Fibroblast of lung (primary cell): ENCODE data around the gene FKBP1C. TPM values are rescaled to one million over a fixed set of nuclear protein-coding genes. Genes with fewer than 3 reads are reported as not detected.

Source experiments
- DNase-seq, 2 donors: peaks; one replicate each; pipeline versions ENCODE4 v3.0.0 to v3.0.0-alpha.2; 2010; ENCODE audit warnings: low read depth in 2 of 2
- H2AFZ ChIP-seq: 2 replicates; pipeline ENCODE4 v1.5.1; 2012; ENCODE audit warnings: low read length, control low read depth, inconsistent platforms
- H3K27ac ChIP-seq: 2 replicates; pipeline ENCODE4 v1.5.1; 2011; ENCODE audit warnings: low read length, control low read depth; ENCODE audit not compliant: insufficient read depth
- H3K27me3 ChIP-seq: 2 replicates; pipeline ENCODE4 v1.5.1; 2011; ENCODE audit warnings: mild to moderate bottlenecking, low read length; ENCODE audit not compliant: control insufficient read depth, insufficient read depth
- H3K36me3 ChIP-seq: 2 replicates; pipeline ENCODE4 v1.5.1; 2011; ENCODE audit warnings: low read length; ENCODE audit not compliant: control insufficient read depth, insufficient read depth
- H3K4me1 ChIP-seq: 2 replicates; pipeline ENCODE4 v1.5.1; 2011; ENCODE audit warnings: low read length; ENCODE audit not compliant: control insufficient read depth, insufficient read depth; ENCODE audit errors: extremely low read depth
- H3K4me2 ChIP-seq: 2 replicates; pipeline ENCODE4 v1.5.1; 2011; ENCODE audit warnings: low read length, control low read depth; ENCODE audit not compliant: insufficient read depth; ENCODE audit errors: extremely low read depth
- H3K4me3 ChIP-seq, 4 experiments: fragments of 200-600 bp in 1 of 4; sonication (generic) in 1 of 4; replicated peaks in 1 of 4; 2 replicates each; pipeline ENCODE4 v1.5.1; 2011 to 2016; ENCODE audit warnings: low read length in 4 of 4, low read depth in 3 of 4, mild to moderate bottlenecking in 3 of 4, control low read depth in 2 of 4, inconsistent platforms in 1 of 4, mixed read lengths in 1 of 4; ENCODE audit not compliant: insufficient read depth in 1 of 4; ENCODE audit errors: control extremely low read depth in 1 of 4
- H3K79me2 ChIP-seq: 2 replicates; pipeline ENCODE4 v1.5.1; 2012; ENCODE audit warnings: mild to moderate bottlenecking, low read length, inconsistent platforms; ENCODE audit not compliant: control insufficient read depth, insufficient read depth
- H3K9ac ChIP-seq: 2 replicates; pipeline ENCODE4 v1.5.1; 2011; ENCODE audit warnings: mild to moderate bottlenecking, low read length, control low read depth; ENCODE audit not compliant: insufficient read depth
- H3K9me3 ChIP-seq: 2 replicates; pipeline ENCODE4 v1.5.1; 2012; ENCODE audit warnings: low read depth, low read length; ENCODE audit not compliant: control insufficient read depth, insufficient read depth
- H4K20me1 ChIP-seq: 2 replicates; pipeline ENCODE4 v1.5.1; 2011; ENCODE audit warnings: low read length; ENCODE audit not compliant: control insufficient read depth, insufficient read depth; ENCODE audit errors: extremely low read depth
- EZH2 ChIP-seq: IDR thresholded peaks from 2 replicates; pipeline ENCODE4 v1.5.1; 2012; ENCODE audit warnings: low read length, control low read depth, mild to moderate bottlenecking; ENCODE audit errors: missing control alignments
- polyA plus RNA-seq, 2 donors: library from polyadenylated mRNA; depleted of rRNA in 1 of 2; stranded (reverse) in 1 of 2; unstranded in 1 of 2; fragments of >200 nt; gene quantifications; 2 replicates each; pipeline ENCODE4 v1.2.1, GENCODE V29; 2011 to 2012; ENCODE audit warnings: missing spikeins in 1 of 2
- total RNA-seq: library from RNA; depleted of rRNA; stranded (reverse); fragments of >200 nt; gene quantifications from 2 replicates; pipeline ENCODE4 v1.2.1, GENCODE V29; 2014
- TF ChIP-seq, protein P1 (sequence below), 2 donors: IDR thresholded peaks in 1 of 2; conservative IDR thresholded peaks in 1 of 2; 1 replicate in 1 of 2; 2 replicates in 1 of 2; pipeline ENCODE4 v1.5.1; 2011 to 2012; ENCODE audit warnings: low read length in 2 of 2, control low read depth in 1 of 2, inconsistent platforms in 1 of 2, low read depth in 1 of 2, mild to moderate bottlenecking in 1 of 2

Gene FKBP1C
- total and polyA plus RNA-seq, 2 donors (not counting 1 experiment from before 2014, with no cell fraction given), result 0.99 to 1.5 TPM

GRCh38 chr6:63259153-63259552 is 47.9 kb downstream of the FKBP1C start:
- Histone ChIP-seq H2AFZ (no peak overlapping the region), H3K4me1 (no peaks in the 10 kb centered on the region)
- TF ChIP-seq EZH2, result no peak
- TF ChIP-seq, protein P1, sequence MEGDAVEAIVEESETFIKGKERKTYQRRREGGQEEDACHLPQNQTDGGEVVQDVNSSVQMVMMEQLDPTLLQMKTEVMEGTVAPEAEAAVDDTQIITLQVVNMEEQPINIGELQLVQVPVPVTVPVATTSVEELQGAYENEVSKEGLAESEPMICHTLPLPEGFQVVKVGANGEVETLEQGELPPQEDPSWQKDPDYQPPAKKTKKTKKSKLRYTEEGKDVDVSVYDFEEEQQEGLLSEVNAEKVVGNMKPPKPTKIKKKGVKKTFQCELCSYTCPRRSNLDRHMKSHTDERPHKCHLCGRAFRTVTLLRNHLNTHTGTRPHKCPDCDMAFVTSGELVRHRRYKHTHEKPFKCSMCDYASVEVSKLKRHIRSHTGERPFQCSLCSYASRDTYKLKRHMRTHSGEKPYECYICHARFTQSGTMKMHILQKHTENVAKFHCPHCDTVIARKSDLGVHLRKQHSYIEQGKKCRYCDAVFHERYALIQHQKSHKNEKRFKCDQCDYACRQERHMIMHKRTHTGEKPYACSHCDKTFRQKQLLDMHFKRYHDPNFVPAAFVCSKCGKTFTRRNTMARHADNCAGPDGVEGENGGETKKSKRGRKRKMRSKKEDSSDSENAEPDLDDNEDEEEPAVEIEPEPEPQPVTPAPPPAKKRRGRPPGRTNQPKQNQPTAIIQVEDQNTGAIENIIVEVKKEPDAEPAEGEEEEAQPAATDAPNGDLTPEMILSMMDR (conservative IDR thresholded peaks at IDR 0.05 in 1 of 2, IDR thresholded peaks at IDR 0.05 in 1 of 2; ENCODE audit: low read depth in 1 of 2, low read length in 2 of 2), result no peak

GRCh38 chr6:63261820-63262219 is 50.6 kb downstream of the FKBP1C start:
- H3K9me3 ChIP-seq, result no peaks in the 10 kb centered on the region
- no peaks in the 10 kb centered on the region for H3K4me1 ChIP-seq
- DNase-seq, result no peak
- TF ChIP-seq, protein P1 (conservative IDR thresholded peaks at IDR 0.05 in 1 of 2, IDR thresholded peaks at IDR 0.05 in 1 of 2; ENCODE audit: low read depth in 1 of 2, low read length in 2 of 2), result no peak
- TF ChIP-seq EZH2, result no peak
- H4K20me1 ChIP-seq, result no peaks in the 10 kb centered on the region
- H2AFZ ChIP-seq, result no peak overlapping the region
- no peaks in the 10 kb centered on the region for H3K27me3 ChIP-seq
- H3K36me3 ChIP-seq, result no peaks in the 10 kb centered on the region
- no peak overlapping the region for H3K27ac ChIP-seq
- no peak overlapping the region for H3K4me2 ChIP-seq
- H3K9ac ChIP-seq, result no peak overlapping the region
- no peaks in the 10 kb centered on the region for H3K79me2 ChIP-seq
- H3K4me3 ChIP-seq, result no peak overlapping the region

More at GRCh38 chr6:63259153-63259552, 47.9 kb downstream of the FKBP1C start:
- Histone ChIP-seq H3K27me3 (no peaks in the 10 kb centered on the region), H3K36me3 (no peaks in the 10 kb centered on the region), H3K27ac (no peak overlapping the region), H3K4me3 (no peak overlapping the region), H3K9me3 (no peaks in the 10 kb centered on the region), H3K79me2 (no peaks in the 10 kb centered on the region), H3K4me2 (no peak overlapping the region), H4K20me1 (no peaks in the 10 kb centered on the region), H3K9ac (no peak overlapping the region)
- DNase-seq, result no peak

Other genes starting within 250 kb of the FKBP1C start
- gene LGSN, start 108.5 kb downstream of the FKBP1C start, total RNA-seq, result under 0.01 TPM in 1 of 2 replicates, not detected in the other
- not detected in 2 replicates for gene LGSN, start 108.5 kb downstream of the FKBP1C start, polyA plus RNA-seq